Adipocyte (in vitro differentiated cells): ENCODE measurements around the gene ATAD3A.
"Not testable (repeated sequence)": the region's sequence is repeated elsewhere in the genome, so short reads cannot be mapped to it uniquely, and the experiment has no call there.

Experiments
- DNase-seq: peaks from one replicate; pipeline ENCODE4 v3.0.0-alpha.2; 2015; ENCODE audit warnings: low read depth
- H3K27me3 ChIP-seq: replicated peaks from 2 replicates; pipeline ENCODE4 v1.7.0; 2013; ENCODE audit warnings: mild to moderate bottlenecking, low read length, moderate library complexity; ENCODE audit not compliant: control insufficient read depth, insufficient read depth
- H3K36me3 ChIP-seq: 2 replicates; pipeline ENCODE4 v1.7.0; 2013; ENCODE audit warnings: low read length, mild to moderate bottlenecking, moderate library complexity; ENCODE audit not compliant: control insufficient read depth, insufficient read depth, severe bottlenecking
- H3K4me1 ChIP-seq: 2 replicates; pipeline ENCODE4 v1.7.0; 2013; ENCODE audit warnings: mild to moderate bottlenecking, low read length, moderate library complexity; ENCODE audit not compliant: control insufficient read depth, insufficient read depth
- H3K4me3 ChIP-seq: 2 replicates; pipeline ENCODE4 v1.7.0; 2013; ENCODE audit warnings: mild to moderate bottlenecking, low read length, moderate library complexity
- H3K9ac ChIP-seq: 2 replicates; pipeline ENCODE4 v1.7.0; 2013; ENCODE audit warnings: mild to moderate bottlenecking, low read length, moderate library complexity
- H3K9me3 ChIP-seq: 2 replicates; pipeline ENCODE4 v1.7.0; 2013; ENCODE audit warnings: mild to moderate bottlenecking, low read length, moderate library complexity; ENCODE audit not compliant: control insufficient read depth

Gene ATAD3A

DNA sequence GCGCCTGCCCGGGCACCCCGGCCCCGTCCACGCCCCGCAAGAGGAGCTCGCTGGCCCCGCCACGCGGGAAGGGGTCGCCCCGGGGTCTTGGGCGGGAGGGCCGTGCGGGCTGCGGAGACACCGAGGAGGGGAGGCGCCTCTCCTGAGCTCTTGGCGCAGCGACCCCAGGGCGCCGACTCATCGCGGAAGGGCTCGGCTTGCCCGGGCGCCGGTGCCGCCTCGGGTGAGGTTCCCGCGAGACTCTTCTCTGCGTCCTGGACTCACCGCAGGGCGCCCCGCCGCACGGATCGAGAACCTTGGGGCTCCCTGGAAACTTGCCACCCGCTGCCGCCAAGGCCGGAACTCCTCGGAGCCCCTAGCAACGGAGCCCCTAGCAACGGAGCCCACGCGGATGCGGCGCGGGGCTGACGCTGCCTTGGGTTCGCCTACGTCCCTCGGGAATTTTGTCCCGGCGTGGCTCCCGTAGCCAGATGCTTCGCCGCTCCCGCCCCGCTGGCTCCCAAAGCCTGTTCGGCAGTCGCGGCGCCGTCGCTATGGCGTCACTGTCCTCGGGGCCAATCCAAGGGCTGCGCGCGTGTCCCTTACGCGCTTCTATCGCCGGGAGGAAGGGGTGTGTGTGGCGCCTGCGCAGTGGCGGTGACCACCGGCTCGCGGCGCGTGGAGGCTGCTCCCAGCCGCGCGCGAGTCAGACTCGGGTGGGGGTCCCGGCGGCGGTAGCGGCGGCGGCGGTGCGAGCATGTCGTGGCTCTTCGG, at the start of gene ATAD3A:
ATAD3A (plus strand) TSS at position 630 of the 753 bp plus-strand sequence; CDS start at position 737, 107 bp downstream.
- H3K9ac ChIP-seq = peak within 1 kb of the TSS; percentile 97

DNA sequence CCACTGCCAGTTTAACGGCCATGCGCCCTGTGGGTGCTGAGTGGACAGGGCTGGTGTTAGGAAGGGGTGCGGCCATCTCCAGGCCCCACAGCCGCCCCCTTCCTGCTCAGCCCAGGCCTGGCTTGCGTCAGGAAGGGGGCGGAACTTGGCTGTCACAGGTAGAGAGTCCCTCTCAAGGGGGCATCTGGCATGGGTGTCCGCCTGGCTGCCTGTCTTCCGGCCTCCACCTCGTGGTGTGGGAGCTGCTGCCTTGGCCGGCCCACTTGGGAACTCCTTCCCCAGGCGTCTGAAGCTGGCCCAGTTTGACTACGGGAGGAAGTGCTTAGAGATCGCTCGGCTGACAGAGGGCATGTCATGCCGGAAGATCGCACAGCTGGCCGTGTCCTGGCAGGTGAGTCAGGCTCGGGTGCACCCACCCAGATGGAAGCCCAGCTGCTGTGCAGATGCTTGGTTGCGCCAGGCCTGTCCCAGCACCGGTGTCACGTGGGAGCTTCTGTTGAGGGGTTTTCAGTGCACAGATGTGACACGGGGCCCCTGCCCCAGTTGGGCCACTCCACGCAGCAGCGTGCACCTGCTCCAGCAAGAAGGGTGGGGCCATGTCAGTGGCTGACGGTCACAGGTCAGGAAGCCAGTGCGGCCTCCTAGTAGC, 49.5 kb upstream of the ATAD3A start:
- Histone ChIP-seq H3K9me3 (no peaks in the 10 kb centered on the region), H3K9ac (no peak overlapping the region), H3K27me3 (no peaks in the 10 kb centered on the region), H3K4me1 (no peaks in the 10 kb centered on the region), H3K4me3 (no peak overlapping the region), H3K36me3 (no peaks in the 10 kb centered on the region)
- no peak for DNase-seq

More for the DNA sequence above, at the start of gene ATAD3A:
- Histone ChIP-seq H3K4me3 (peak within 1 kb of the TSS; percentile 96), H3K9me3 (no peaks in the 10 kb centered on the region), H3K4me1 (peaks cover 5% of the 10 kb centered on the region), H3K36me3 (peaks cover 4% of the 10 kb centered on the region), H3K27me3 (no peaks in the 10 kb centered on the region)
- peak; percentile 99 for DNase-seq

GRCh38 chr1:1463312-1463711, 48.6 kb upstream of the ATAD3A start:
- DNase-seq = no peak
- H3K36me3 ChIP-seq = no peaks in the 10 kb centered on the region
- no peaks in the 10 kb centered on the region for H3K9me3 ChIP-seq
- H3K4me1 ChIP-seq = no peaks in the 10 kb centered on the region
- H3K9ac ChIP-seq = no peak overlapping the region
- H3K4me3 ChIP-seq = no peak overlapping the region
- H3K27me3 ChIP-seq = no peaks in the 10 kb centered on the region

DNA sequence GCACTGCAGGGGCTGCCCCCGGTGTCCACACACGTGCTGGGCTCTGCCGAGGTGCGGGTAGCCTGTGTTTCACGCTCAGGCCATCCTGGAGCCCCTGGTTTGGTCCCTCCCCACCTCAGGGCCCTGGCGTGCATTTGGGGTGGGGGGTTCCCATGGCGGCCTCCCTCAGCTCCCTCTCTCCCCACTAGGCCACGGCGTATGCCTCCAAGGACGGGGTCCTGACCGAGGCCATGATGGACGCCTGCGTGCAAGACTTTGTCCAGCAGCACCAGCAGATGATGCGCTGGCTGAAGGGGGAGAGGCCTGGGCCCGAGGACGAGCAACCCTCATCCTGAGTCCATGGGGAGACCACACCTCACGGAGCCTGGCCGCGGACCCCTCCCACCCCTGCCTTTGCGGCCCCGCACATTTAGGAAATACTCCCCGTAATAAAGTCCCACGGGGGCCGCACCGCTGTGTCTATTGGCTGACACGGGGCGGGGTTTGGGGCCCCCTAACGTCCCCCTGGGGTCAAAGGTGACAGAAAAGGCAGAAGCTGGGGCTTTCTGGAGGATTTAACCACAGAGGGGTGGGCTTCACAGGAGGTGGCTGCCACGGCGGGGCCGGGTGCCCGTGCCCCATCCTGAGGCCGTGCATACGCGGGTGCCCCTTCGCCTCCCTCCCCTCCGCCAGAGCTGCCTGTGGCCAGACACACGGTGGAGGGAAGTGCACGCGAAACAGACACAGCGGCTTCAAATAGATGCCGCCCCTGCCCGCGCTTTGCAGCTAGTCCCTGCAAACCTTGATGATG, 43.6 kb upstream of the ATAD3A start:
- not testable (repeated sequence) for H3K4me3 ChIP-seq, H3K9me3 ChIP-seq, H3K4me1 ChIP-seq, H3K9ac ChIP-seq, DNase-seq, H3K27me3 ChIP-seq, H3K36me3 ChIP-seq

- H3K27me3 ChIP-seq = no peaks in the 10 kb centered on the region
- H3K36me3 ChIP-seq = no peaks in the 10 kb centered on the region
- H3K9ac ChIP-seq = peak overlapping the region; percentile 89
- no peaks in the 10 kb centered on the region for H3K9me3 ChIP-seq
- DNase-seq = no peak
- peak overlapping the region; percentile 84 for H3K4me3 ChIP-seq
- peaks cover 15% of the 10 kb centered on the region for H3K4me1 ChIP-seq
Measured at GRCh38 chr1:1470626-1471388, 41.2 kb upstream of the ATAD3A start.

- peak; percentile 97 for DNase-seq
- Histone ChIP-seq H3K27me3 (no peaks in the 10 kb centered on the region), H3K4me3 (peak within 1 kb of the TSS; percentile 91), H3K9me3 (no peaks in the 10 kb centered on the region), H3K36me3 (no peaks in the 10 kb centered on the region), H3K4me1 (peaks cover 15% of the 10 kb centered on the region), H3K9ac (peak within 1 kb of the TSS; percentile 89)
Measured at GRCh38 chr1:1471389-1472052, 40.4 kb upstream of the ATAD3A start, which contains the start of gene ATAD3B. Gene ATAD3B (plus strand): TSS chr1:1471765. CDS start chr1:1471885, 120 bp downstream.

- Histone ChIP-seq H3K4me1 (peaks cover 15% of the 10 kb centered on the region), H3K9ac (peak overlapping the region; percentile 88), H3K4me3 (peak overlapping the region; percentile 91)
- not testable (repeated sequence) for H3K9me3 ChIP-seq, H3K27me3 ChIP-seq, H3K36me3 ChIP-seq
- DNase-seq = peak; percentile 38
Measured at GRCh38 chr1:1472053-1472876, 39.7 kb upstream of the ATAD3A start.

DNA sequence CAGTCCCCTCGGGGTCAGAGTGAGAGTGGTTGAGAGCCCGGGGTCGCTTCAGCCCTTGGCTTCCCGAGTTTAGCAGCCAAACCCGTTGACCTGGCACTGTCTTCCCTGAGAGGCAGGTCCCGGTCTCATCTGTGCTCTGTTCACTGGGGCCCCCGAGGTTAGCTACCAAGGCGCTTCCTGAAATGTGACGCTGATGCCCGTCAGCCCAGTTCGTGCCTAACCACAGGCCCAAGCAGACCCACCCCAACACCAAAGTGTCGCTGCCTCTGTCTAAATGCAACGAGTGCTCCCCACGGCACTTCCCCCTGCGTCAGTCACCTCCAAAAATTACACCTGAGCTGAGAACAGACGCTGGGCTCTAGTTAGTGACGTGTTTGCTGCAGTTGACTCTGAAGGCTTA, 36.0 kb upstream of the ATAD3A start:
- peaks cover 27% of the 10 kb centered on the region for H3K36me3 ChIP-seq
- peaks cover 11% of the 10 kb centered on the region for H3K4me1 ChIP-seq
- H3K9ac ChIP-seq, DNase-seq, H3K4me3 ChIP-seq, H3K9me3 ChIP-seq, H3K27me3 ChIP-seq: not testable (repeated sequence)

DNA sequence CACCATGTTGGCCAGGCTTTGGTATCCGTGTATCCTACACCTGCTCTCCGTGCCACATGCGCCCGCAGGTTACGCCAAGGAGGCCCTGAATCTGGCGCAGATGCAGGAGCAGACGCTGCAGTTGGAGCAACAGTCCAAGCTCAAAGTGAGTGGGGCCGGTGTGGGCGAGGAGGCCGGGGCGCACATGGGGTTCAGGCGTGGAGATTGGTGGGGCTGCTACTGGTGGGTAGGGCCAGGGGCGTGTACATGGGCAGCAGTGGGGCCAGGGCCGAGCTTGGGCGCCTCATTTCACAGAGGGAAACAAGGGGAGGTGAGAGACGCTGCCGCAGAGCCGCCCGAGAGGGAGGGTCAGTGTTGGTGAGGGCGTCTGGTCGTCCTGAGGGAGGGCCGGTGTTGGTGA, 34.8 kb upstream of the ATAD3A start:
- Histone ChIP-seq H3K27me3 (no peaks in the 10 kb centered on the region), H3K4me3 (no peak overlapping the region), H3K4me1 (peaks cover 10% of the 10 kb centered on the region), H3K36me3 (peaks cover 28% of the 10 kb centered on the region), H3K9ac (no peak overlapping the region), H3K9me3 (no peaks in the 10 kb centered on the region)
- DNase-seq = no peak
